B cell (primary cell): Measurements from ENCODE around the gene GNAT2. TPM values are rescaled to one million over a fixed set of nuclear protein-coding genes. Genes with fewer than 3 reads are reported as not detected.

Source experiments
- ATAC-seq: fragments of 200-7000 bp; cut with Tn5 transposase; one replicate; pipeline ENCODE4 v1.10.0; 2021; ENCODE audit warnings: low read depth, mild to moderate bottlenecking, moderate number of reproducible peaks, moderate library complexity
- CTCF ChIA-PET: fragments of 350-600 bp; sonication (Branson Sonifier 250); formaldehyde crosslinking; loops from one replicate; lab custom pipeline; 2021; ENCODE audit warnings: antibody characterized with exemption, inconsistent platforms; lab: Charles Lee
- POLR2A ChIA-PET: fragments of 350-600 bp; sonication (Branson Sonifier 250); formaldehyde crosslinking; loops from one replicate; lab custom pipeline; 2021; ENCODE audit warnings: antibody characterized with exemption; lab: Charles Lee
- DNase-seq: peaks from one replicate; pipeline ENCODE4 v3.0.0; 2013
- H2AFZ ChIP-seq: 2 replicates; pipeline ENCODE4 v1.6.1; 2012; ENCODE audit warnings: mild to moderate bottlenecking, low read depth, low read length; ENCODE audit not compliant: insufficient read depth, poor library complexity, severe bottlenecking
- H3K27ac ChIP-seq, 2 donors: 1 replicate in 1 of 2; 2 replicates in 1 of 2; pipeline ENCODE4 v1.5.1; 2012 to 2013; ENCODE audit warnings: low read length in 2 of 2, mild to moderate bottlenecking in 2 of 2, moderate library complexity in 1 of 2
- H3K27me3 ChIP-seq, 4 experiments: fragments of 200-600 bp in 1 of 4; sonication (generic) in 1 of 4; replicated peaks in 1 of 4; 1 replicate in 2 of 4; 2 replicates in 2 of 4; pipeline versions ENCODE4 v1.6.1 to v1.7.0; 2013 to 2016; ENCODE audit warnings: low read length in 3 of 4, mild to moderate bottlenecking in 2 of 4, mixed read lengths in 1 of 4, moderate library complexity in 1 of 4; ENCODE audit not compliant: insufficient read depth in 4 of 4, control insufficient read depth in 3 of 4; ENCODE audit errors: control extremely low read depth in 1 of 4
- H3K36me3 ChIP-seq, 2 experiments: replicated peaks in 1 of 2; 1 replicate in 1 of 2; 2 replicates in 1 of 2; pipeline versions ENCODE4 v1.6.1 to v1.7.1; 2013; ENCODE audit warnings: low read length in 1 of 2; ENCODE audit not compliant: insufficient read depth in 2 of 2, control insufficient read depth in 1 of 2; ENCODE audit errors: control extremely low read depth in 1 of 2, extremely low read depth in 1 of 2
- H3K4me1 ChIP-seq, 2 donors: fragments of 200-600 bp in 1 of 2; sonication (generic) in 1 of 2; 1 replicate in 1 of 2; 2 replicates in 1 of 2; pipeline versions ENCODE4 v1.5.1 to v1.6.1; 2013 to 2017; ENCODE audit warnings: low read length in 2 of 2; ENCODE audit not compliant: control insufficient read depth in 2 of 2, insufficient read depth in 2 of 2
- H3K4me2 ChIP-seq: replicated peaks from 2 replicates; pipeline ENCODE3; 2012; ENCODE audit warnings: mild to moderate bottlenecking, low read depth, low read length; ENCODE audit not compliant: poor library complexity, severe bottlenecking
- H3K4me3 ChIP-seq, 5 experiments: fragments of 200-600 bp in 1 of 5; sonication (generic) in 1 of 5; 1 replicate in 3 of 5; 2 replicates in 2 of 5; pipeline versions ENCODE4 v1.5.1 to v1.7.0; 2011 to 2016; ENCODE audit warnings: low read length in 4 of 5, mild to moderate bottlenecking in 4 of 5, low read depth in 2 of 5, control low read depth in 1 of 5, moderate library complexity in 1 of 5; ENCODE audit not compliant: insufficient read depth in 1 of 5; ENCODE audit errors: control extremely low read depth in 1 of 5, extremely low read depth in 1 of 5
- H3K79me2 ChIP-seq: fragments of 200-600 bp; sonication (generic); one replicate; pipeline ENCODE4 v1.6.0; 2016; ENCODE audit warnings: low read length; ENCODE audit not compliant: control insufficient read depth, insufficient read depth
- H3K9ac ChIP-seq: fragments of 200-600 bp; sonication (generic); 2 replicates; pipeline ENCODE4 v1.6.1; 2017; ENCODE audit warnings: mild to moderate bottlenecking, low read length, moderate library complexity
- H3K9me3 ChIP-seq, 3 donors: one replicate each; pipeline versions ENCODE4 v1.6.1 to v1.7.1; 2013; ENCODE audit warnings: low read length in 2 of 3; ENCODE audit not compliant: control insufficient read depth in 2 of 3, insufficient read depth in 1 of 3; ENCODE audit errors: control extremely low read depth in 1 of 3
- H4K20me1 ChIP-seq: 2 replicates; pipeline ENCODE4 v1.6.0; 2012; ENCODE audit warnings: mild to moderate bottlenecking, low read length; ENCODE audit not compliant: insufficient read depth, control insufficient read depth, poor library complexity, severe bottlenecking
- H3K27ac Mint-ChIP-seq: one replicate; pipeline ENCODE4 v1.8.0; 2021; ENCODE audit warnings: mixed read lengths
- H3K27me3 Mint-ChIP-seq: one replicate; pipeline ENCODE4 v1.8.0; 2021; ENCODE audit warnings: mixed read lengths
- H3K4me1 Mint-ChIP-seq: one replicate; pipeline ENCODE4 v1.8.0; 2021; ENCODE audit warnings: mixed read lengths
- H3K4me3 Mint-ChIP-seq: one replicate; pipeline ENCODE4 v1.8.0; 2021; ENCODE audit warnings: mixed read lengths
- H3K9me3 Mint-ChIP-seq: one replicate; pipeline ENCODE4 v1.8.0; 2022; ENCODE audit warnings: mixed read lengths; ENCODE audit not compliant: insufficient read depth
- EZH2 ChIP-seq: IDR thresholded peaks from 2 replicates; pipeline ENCODE4 v1.6.1; 2012; ENCODE audit warnings: borderline replicate concordance, low read depth, mild to moderate bottlenecking, moderate library complexity, low read length; ENCODE audit not compliant: insufficient read depth, poor library complexity, severe bottlenecking
- WGBS: methylation state at CpG from one replicate; pipeline ENCODE4 v1.1.5; 2013; ENCODE audit warnings: missing lambda C conversion rate; ENCODE audit not compliant: insufficient coverage; 5-methylcytosine and 5-hydroxymethylcytosine counted together
- intact Hi-C: fragments of 100-400 bp; cut with micrococcal nuclease; formaldehyde crosslinking; loops from one replicate; pipeline ENCODE4 v1.10.0; 2022
- polyA plus RNA-seq: library from polyadenylated mRNA; depleted of rRNA; stranded (reverse); fragments of >200 nt; gene quantifications from 2 replicates; pipeline ENCODE4 v1.2.3, GENCODE V29; 2012
- total RNA-seq, 2 donors: library from RNA; stranded (reverse); fragments of 120-200 nt in 1 of 2; gene quantifications; 1 replicate in 1 of 2; 2 replicates in 1 of 2; pipeline versions ENCODE4 v1.2.3 to v1.2.4, GENCODE V29; 2013 to 2022
- TF ChIP-seq, protein P1 (sequence below): fragments of 200-600 bp; IDR thresholded peaks from one replicate; pipeline ENCODE4 v1.8.0; 2022; ENCODE audit warnings: antibody characterized with exemption, mild to moderate bottlenecking

The GNAT2 gene
- total and polyA plus RNA-seq, 2 donors (not counting 1 experiment from before 2014, with no cell fraction given): not detected

DNA sequence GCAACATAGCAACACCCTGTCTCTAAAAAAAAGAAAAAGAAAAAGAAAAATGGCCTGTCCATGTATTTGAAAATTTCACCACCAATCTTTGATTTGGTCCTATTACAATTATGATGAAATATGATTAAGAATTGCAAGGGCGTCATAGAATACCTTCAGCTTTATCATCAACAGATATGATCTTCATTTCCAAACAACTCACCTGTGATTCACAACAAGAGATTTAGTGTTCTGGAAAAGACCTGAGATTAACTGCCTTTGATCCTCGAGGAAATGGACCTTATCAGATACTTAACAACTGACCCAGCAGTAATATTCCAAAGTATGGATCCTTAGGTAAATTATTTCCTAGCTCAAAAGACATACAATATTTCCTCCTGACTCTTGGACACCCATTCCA lies 33.0 kb upstream of the GNAT2 start:
- no peaks in the 10 kb centered on the region for H4K20me1 ChIP-seq

DNA sequence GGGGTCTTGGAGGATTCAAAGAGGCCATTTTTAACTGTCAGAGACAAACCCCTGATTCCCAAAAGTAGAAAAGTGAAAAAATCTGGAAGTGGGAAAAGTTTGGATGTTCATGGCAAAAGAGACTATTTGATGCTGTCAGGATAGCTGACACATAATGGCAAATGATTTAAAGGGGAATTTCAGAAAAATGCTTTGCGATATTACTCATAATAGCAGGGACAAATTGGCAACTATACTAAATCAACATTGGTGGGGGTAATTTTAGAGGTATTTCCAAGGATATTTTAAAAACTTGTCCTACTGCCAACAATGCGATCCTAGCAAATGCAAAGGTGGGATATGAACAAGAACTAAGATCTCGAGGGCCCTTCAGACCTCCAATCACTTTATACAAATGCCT lies 31.2 kb upstream of the GNAT2 start:
- TF ChIP-seq, protein P1, sequence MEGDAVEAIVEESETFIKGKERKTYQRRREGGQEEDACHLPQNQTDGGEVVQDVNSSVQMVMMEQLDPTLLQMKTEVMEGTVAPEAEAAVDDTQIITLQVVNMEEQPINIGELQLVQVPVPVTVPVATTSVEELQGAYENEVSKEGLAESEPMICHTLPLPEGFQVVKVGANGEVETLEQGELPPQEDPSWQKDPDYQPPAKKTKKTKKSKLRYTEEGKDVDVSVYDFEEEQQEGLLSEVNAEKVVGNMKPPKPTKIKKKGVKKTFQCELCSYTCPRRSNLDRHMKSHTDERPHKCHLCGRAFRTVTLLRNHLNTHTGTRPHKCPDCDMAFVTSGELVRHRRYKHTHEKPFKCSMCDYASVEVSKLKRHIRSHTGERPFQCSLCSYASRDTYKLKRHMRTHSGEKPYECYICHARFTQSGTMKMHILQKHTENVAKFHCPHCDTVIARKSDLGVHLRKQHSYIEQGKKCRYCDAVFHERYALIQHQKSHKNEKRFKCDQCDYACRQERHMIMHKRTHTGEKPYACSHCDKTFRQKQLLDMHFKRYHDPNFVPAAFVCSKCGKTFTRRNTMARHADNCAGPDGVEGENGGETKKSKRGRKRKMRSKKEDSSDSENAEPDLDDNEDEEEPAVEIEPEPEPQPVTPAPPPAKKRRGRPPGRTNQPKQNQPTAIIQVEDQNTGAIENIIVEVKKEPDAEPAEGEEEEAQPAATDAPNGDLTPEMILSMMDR: no peak
- no peak for TF ChIP-seq EZH2
- no peak overlapping the region for H3K27ac ChIP-seq
- POLR2A ChIA-PET: no interaction called here

More for the DNA sequence above, 33.0 kb upstream of the GNAT2 start:
- Histone ChIP-seq H3K79me2 (no peaks in the 10 kb centered on the region), H3K4me1 (peaks cover 11 to 17% of the 10 kb centered on the region in 2 donors), H3K4me3 (no peak overlapping the region), H3K27me3 (peaks cover 0 to 9% (median 3%) of the 10 kb centered on the region in 4 experiments), H3K4me2 (no peak overlapping the region), H2AFZ (no peak overlapping the region), H3K9me3 (no peaks in the 10 kb centered on the region), H3K36me3 (no peaks in the 10 kb centered on the region), H3K9ac (no peak overlapping the region), H3K27ac (no peak overlapping the region)
- intact Hi-C loops: loop anchor here (10.0 kb wide), 1 partner anchor 168 kb away; the partner anchor contains the start of gene ATXN7L2
- Mint-ChIP-seq H3K4me1 (peaks cover 23% of the 10 kb centered on the region), H3K27me3 (peaks cover 29% of the 10 kb centered on the region), H3K9me3 (no peaks in the 10 kb centered on the region), H3K27ac (no peak overlapping the region), H3K4me3 (no peak overlapping the region)
- no peak for TF ChIP-seq EZH2
- ChIA-PET CTCF (interaction anchor here (0.8 to 5.6 kb wide), 6 partner anchors 9 to 332 kb away, joined by 3 to 90 read pairs (median 16); partner anchors contain the start of gene AHCYL1), POLR2A (no interaction called here)
- no peak for ATAC-seq
- no peak for DNase-seq
- no CpG with 5 or more reads among the region's 2 CpGs for WGBS

More for the DNA sequence above, 31.2 kb upstream of the GNAT2 start:
- H4K20me1 ChIP-seq: no peaks in the 10 kb centered on the region
- no CpG with 5 or more reads among the region's 3 CpGs for WGBS
- Mint-ChIP-seq H3K27ac (no peak overlapping the region), H3K27me3 (peaks cover 29% of the 10 kb centered on the region), H3K9me3 (no peaks in the 10 kb centered on the region), H3K4me3 (no peak overlapping the region), H3K4me1 (peaks cover 11% of the 10 kb centered on the region)
- no peak for DNase-seq
- no peak for ATAC-seq
- H3K36me3 ChIP-seq: no peaks in the 10 kb centered on the region
- no peaks in the 10 kb centered on the region for H3K9me3 ChIP-seq
- H3K4me1 ChIP-seq: peaks cover 7% of the 10 kb centered on the region in 2 donors
- no peak overlapping the region for H3K4me3 ChIP-seq
- H2AFZ ChIP-seq: no peak overlapping the region
- no peak overlapping the region for H3K9ac ChIP-seq
- CTCF ChIA-PET: interaction anchor here (0.9 to 5.6 kb wide), 6 partner anchors 12 to 334 kb away, joined by 3 to 90 read pairs (median 13); partner anchors contain the start of genes AHCYL1 and GNAI3
- intact Hi-C loops: loop anchor here (10.0 kb wide), 1 partner anchor 166 kb away; the partner anchor contains the start of gene ATXN7L2
- no peak overlapping the region for H3K4me2 ChIP-seq
- peaks cover 0 to 9% (median 3%) of the 10 kb centered on the region in 4 experiments for H3K27me3 ChIP-seq
- H3K79me2 ChIP-seq: no peaks in the 10 kb centered on the region
